Gastroesophageal sphincter (tissue), 3 donors: ENCODE measurements around the gene GSAP.

ENCODE experiments used
- POLR2A ChIP-seq, 2 donors: fragments of 450-650 bp; IDR thresholded peaks; one replicate each; pipeline ENCODE4 v1.6.1; 2017; ENCODE audit warnings: antibody characterized with exemption in 2 of 2, mild to moderate bottlenecking in 2 of 2, moderate library complexity in 1 of 2
- POLR2AphosphoS5 ChIP-seq: sonication (generic); formaldehyde crosslinking; IDR thresholded peaks from one replicate; pipeline ENCODE4 v1.6.1; 2017; ENCODE audit warnings: antibody characterized with exemption
- TF ChIP-seq, protein P1 (sequence below), 4 experiments: fragments of 200-600 bp in 2 of 4; fragments of 450-650 bp in 2 of 4; sonication (generic) in 1 of 4; IDR thresholded peaks; one replicate each; pipeline ENCODE4 v1.5.1; 2017 to 2019; ENCODE audit warnings: antibody characterized with exemption in 4 of 4, mild to moderate bottlenecking in 2 of 4, moderate library complexity in 2 of 4

- TF ChIP-seq, protein P1, sequence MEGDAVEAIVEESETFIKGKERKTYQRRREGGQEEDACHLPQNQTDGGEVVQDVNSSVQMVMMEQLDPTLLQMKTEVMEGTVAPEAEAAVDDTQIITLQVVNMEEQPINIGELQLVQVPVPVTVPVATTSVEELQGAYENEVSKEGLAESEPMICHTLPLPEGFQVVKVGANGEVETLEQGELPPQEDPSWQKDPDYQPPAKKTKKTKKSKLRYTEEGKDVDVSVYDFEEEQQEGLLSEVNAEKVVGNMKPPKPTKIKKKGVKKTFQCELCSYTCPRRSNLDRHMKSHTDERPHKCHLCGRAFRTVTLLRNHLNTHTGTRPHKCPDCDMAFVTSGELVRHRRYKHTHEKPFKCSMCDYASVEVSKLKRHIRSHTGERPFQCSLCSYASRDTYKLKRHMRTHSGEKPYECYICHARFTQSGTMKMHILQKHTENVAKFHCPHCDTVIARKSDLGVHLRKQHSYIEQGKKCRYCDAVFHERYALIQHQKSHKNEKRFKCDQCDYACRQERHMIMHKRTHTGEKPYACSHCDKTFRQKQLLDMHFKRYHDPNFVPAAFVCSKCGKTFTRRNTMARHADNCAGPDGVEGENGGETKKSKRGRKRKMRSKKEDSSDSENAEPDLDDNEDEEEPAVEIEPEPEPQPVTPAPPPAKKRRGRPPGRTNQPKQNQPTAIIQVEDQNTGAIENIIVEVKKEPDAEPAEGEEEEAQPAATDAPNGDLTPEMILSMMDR (IDR thresholded peaks at IDR 0.05), result no peak
- TF ChIP-seq POLR2A (IDR thresholded peaks at IDR 0.05) (no peak), POLR2AphosphoS5 (no peak)
These were observed 90.0 kb downstream of the GSAP start for GRCh38 chr7:77326131-77326530.
